ENCODE measurements around the gene CCBE1. TPM values are rescaled to one million over a fixed set of nuclear protein-coding genes. Genes with fewer than 3 reads are reported as not detected.

The CCBE1 gene
- total and polyA plus RNA-seq, 2 donors: 0.33 to 0.62 TPM

DNA sequence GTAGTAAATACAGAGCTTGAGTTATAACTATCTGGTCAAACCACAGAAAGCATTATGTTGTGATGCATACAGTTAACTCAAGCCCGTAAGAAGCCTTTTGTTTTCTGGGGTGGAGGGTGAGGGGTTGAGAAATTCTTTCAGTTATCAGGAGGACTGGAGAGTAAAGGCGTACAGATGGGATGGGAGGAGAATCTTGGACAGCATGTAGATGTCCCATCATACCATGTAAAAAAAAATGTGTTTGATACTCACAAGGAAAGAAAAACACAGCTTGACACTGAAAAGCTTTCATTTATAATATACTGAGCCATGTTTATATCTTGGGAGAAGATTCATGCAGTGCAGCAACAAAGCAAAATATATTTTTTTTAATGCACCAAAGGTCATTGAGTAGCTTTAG is 12.4 kb downstream of the CCBE1 start:
- WGBS: 94% methylated on average over 2 of the region's 2 CpGs
- Histone ChIP-seq H3K4me1 (ENCODE audit: control insufficient read depth in 2 of 2, insufficient read depth in 2 of 2, low read length in 2 of 2) (peaks cover 19 to 20% of the 10 kb centered on the region in 2 donors), H3K4me3 (ENCODE audit: low read length in 2 of 2) (no peak overlapping the region), H3K27me3 (ENCODE audit: control insufficient read depth in 2 of 2, insufficient read depth in 1 of 2, low read length in 1 of 2) (peaks cover 10 to 38% of the 10 kb centered on the region in 2 donors), H3K27ac (ENCODE audit: low read depth in 1 of 2, low read length in 1 of 2) (no peak overlapping the region), H3K9me3 (ENCODE audit: control insufficient read depth in 2 of 2, insufficient read depth in 1 of 2, low read length in 1 of 2) (no peaks in the 10 kb centered on the region), H3K36me3 (ENCODE audit: control insufficient read depth in 2 of 2, insufficient read depth in 2 of 2, low read length in 1 of 2) (no peaks in the 10 kb centered on the region)
- DNase-seq (ENCODE audit: low read depth in 6 of 9, low spot score in 9 of 9): no peak

DNA sequence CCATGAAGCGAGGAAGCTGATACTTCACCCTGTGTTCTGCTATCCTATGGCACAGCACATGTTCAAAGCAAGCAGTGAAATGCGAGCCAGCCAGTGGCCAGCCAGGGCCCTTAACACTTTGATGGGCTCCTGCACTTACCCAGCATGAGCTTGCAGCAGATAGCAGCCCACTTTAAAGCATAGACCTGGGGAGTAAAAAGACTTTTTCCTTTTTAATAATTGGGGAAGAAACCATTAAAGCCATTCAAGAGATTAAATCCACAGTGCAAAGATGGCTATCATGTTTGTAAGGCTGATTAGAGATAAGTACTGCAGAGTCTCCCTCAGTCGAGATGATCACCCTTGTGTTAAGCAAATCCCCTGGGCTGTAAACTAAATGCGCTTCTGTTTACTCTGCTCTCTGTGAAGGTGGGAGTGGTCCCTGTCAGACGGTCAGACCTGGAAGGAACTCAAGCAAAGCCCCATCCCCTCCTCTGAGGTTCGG is 15.7 kb downstream of the CCBE1 start:
- Histone ChIP-seq H3K36me3 (ENCODE audit: control insufficient read depth in 2 of 2, insufficient read depth in 2 of 2, low read length in 1 of 2) (no peaks in the 10 kb centered on the region), H3K4me1 (ENCODE audit: control insufficient read depth in 2 of 2, insufficient read depth in 2 of 2, low read length in 2 of 2) (peaks cover 8 to 13% of the 10 kb centered on the region in 2 donors), H3K27me3 (ENCODE audit: control insufficient read depth in 2 of 2, insufficient read depth in 1 of 2, low read length in 1 of 2) (peaks cover 6 to 35% of the 10 kb centered on the region in 2 donors), H3K4me3 (ENCODE audit: low read length in 2 of 2) (no peak overlapping the region), H3K27ac (ENCODE audit: low read depth in 1 of 2, low read length in 1 of 2) (no peak overlapping the region), H3K9me3 (ENCODE audit: control insufficient read depth in 2 of 2, insufficient read depth in 1 of 2, low read length in 1 of 2) (no peaks in the 10 kb centered on the region)
- 42% methylated on average over 6 of the region's 6 CpGs for WGBS
- no peak for DNase-seq (ENCODE audit: low read depth in 6 of 9, low spot score in 9 of 9)

DNA sequence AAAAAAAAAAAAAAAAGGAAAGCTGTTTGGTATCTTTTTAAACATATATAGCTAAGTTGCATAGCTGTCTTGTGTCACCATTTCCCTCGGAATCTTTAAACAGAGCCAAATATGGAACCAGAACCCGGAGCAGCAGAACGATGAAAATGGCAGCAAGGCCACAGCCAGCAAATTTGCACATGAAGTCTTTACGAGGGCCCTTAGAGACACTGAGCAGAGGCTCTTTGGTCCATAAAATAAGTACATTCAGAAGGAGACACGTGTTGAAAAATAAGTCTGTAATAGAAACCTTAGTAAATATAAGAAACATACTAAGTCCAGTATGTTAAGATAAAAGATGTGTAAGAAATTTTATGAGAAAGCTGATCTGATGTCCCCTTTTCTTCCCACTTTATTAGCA is 16.2 kb downstream of the CCBE1 start:
- 82% methylated on average over 5 of the region's 5 CpGs for WGBS
- no peak overlapping the region for H3K27ac ChIP-seq (ENCODE audit: low read depth in 1 of 2, low read length in 1 of 2)

GRCh38 chr18:59675346-59675745 is 21.9 kb downstream of the CCBE1 start:
- no peaks in the 10 kb centered on the region for H3K9me3 ChIP-seq (ENCODE audit: control insufficient read depth in 2 of 2, insufficient read depth in 1 of 2, low read length in 1 of 2)
- no peak overlapping the region for H3K27ac ChIP-seq (ENCODE audit: low read depth in 1 of 2, low read length in 1 of 2)
- WGBS: 49% methylated on average over 2 of the region's 2 CpGs
- peaks cover 0 to 4% of the 10 kb centered on the region in 2 donors for H3K27me3 ChIP-seq (ENCODE audit: control insufficient read depth in 2 of 2, insufficient read depth in 1 of 2, low read length in 1 of 2)
- no peak for DNase-seq (ENCODE audit: low read depth in 6 of 9, low spot score in 9 of 9)
- H3K4me1 ChIP-seq (ENCODE audit: control insufficient read depth in 2 of 2, insufficient read depth in 2 of 2, low read length in 2 of 2): no peaks in the 10 kb centered on the region
- no peaks in the 10 kb centered on the region for H3K36me3 ChIP-seq (ENCODE audit: control insufficient read depth in 2 of 2, insufficient read depth in 2 of 2, low read length in 1 of 2)
- H3K4me3 ChIP-seq (ENCODE audit: low read length in 2 of 2): no peak overlapping the region

More for the DNA sequence above, 16.2 kb downstream of the CCBE1 start:
- H3K9me3 ChIP-seq (ENCODE audit: control insufficient read depth in 2 of 2, insufficient read depth in 1 of 2, low read length in 1 of 2): no peaks in the 10 kb centered on the region
- peaks cover 3 to 9% of the 10 kb centered on the region in 2 donors for H3K4me1 ChIP-seq (ENCODE audit: control insufficient read depth in 2 of 2, insufficient read depth in 2 of 2, low read length in 2 of 2)
- H3K4me3 ChIP-seq (ENCODE audit: low read length in 2 of 2): no peak overlapping the region
- peaks cover 6 to 35% of the 10 kb centered on the region in 2 donors for H3K27me3 ChIP-seq (ENCODE audit: control insufficient read depth in 2 of 2, insufficient read depth in 1 of 2, low read length in 1 of 2)
- no peak for DNase-seq (ENCODE audit: low read depth in 6 of 9, low spot score in 9 of 9)
- H3K36me3 ChIP-seq (ENCODE audit: control insufficient read depth in 2 of 2, insufficient read depth in 2 of 2, low read length in 1 of 2): no peaks in the 10 kb centered on the region

GRCh38 chr18:59674903-59675270 is 22.3 kb downstream of the CCBE1 start:
- DNase-seq (ENCODE audit: low read depth in 6 of 9, low spot score in 9 of 9): no peak
- no peak overlapping the region for H3K27ac ChIP-seq (ENCODE audit: low read depth in 1 of 2, low read length in 1 of 2)
- no peaks in the 10 kb centered on the region for H3K4me1 ChIP-seq (ENCODE audit: control insufficient read depth in 2 of 2, insufficient read depth in 2 of 2, low read length in 2 of 2)
- WGBS: 91% methylated on average over 1 of the region's 1 CpG
- H3K36me3 ChIP-seq (ENCODE audit: control insufficient read depth in 2 of 2, insufficient read depth in 2 of 2, low read length in 1 of 2): no peaks in the 10 kb centered on the region
- H3K27me3 ChIP-seq (ENCODE audit: control insufficient read depth in 2 of 2, insufficient read depth in 1 of 2, low read length in 1 of 2): peaks cover 0 to 4% of the 10 kb centered on the region in 2 donors
- no peaks in the 10 kb centered on the region for H3K9me3 ChIP-seq (ENCODE audit: control insufficient read depth in 2 of 2, insufficient read depth in 1 of 2, low read length in 1 of 2)
- no peak overlapping the region for H3K4me3 ChIP-seq (ENCODE audit: low read length in 2 of 2)

DNA sequence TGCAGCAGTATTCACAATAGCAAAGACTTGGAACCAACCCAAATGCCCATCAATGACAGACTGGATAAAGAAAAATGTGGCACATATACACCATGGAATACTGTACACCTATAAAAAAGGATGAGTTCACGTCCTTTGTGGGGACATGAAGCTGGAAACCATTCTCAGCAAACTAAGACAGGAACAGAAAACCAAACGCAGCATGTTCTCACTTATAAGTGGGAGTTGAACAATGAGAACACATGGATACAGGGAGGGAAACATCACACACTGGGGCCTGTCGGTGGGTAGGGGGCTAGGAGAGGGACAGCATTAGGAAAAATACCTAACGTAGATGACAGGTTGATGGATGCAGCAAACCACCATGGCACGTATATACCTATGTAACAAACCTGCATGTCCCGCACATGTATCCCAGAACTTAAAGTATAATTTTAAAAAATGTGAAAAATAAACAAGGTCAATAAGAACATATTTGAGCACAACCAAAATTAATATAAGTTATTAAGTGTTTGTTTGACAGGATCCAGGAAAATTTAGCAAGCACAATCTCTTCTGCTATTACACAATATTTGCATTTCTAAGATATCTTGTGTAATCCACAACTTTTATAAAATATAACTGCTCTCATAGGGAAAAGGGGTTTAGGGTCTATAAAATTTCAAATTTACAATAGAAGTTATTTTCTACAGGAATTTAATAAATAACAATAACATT is 22.9 kb downstream of the CCBE1 start:
- Histone ChIP-seq H3K9me3 (ENCODE audit: control insufficient read depth in 2 of 2, insufficient read depth in 1 of 2, low read length in 1 of 2) (no peaks in the 10 kb centered on the region), H3K4me1 (ENCODE audit: control insufficient read depth in 2 of 2, insufficient read depth in 2 of 2, low read length in 2 of 2) (no peaks in the 10 kb centered on the region), H3K36me3 (ENCODE audit: control insufficient read depth in 2 of 2, insufficient read depth in 2 of 2, low read length in 1 of 2) (no peaks in the 10 kb centered on the region), H3K27me3 (ENCODE audit: control insufficient read depth in 2 of 2, insufficient read depth in 1 of 2, low read length in 1 of 2) (peaks cover 0 to 4% of the 10 kb centered on the region in 2 donors), H3K27ac (ENCODE audit: low read depth in 1 of 2, low read length in 1 of 2) (no peak overlapping the region), H3K4me3 (ENCODE audit: low read length in 2 of 2) (no peak overlapping the region)
- WGBS: 92% methylated on average over 6 of the region's 6 CpGs
- no peak for DNase-seq (ENCODE audit: low read depth in 6 of 9, low spot score in 9 of 9)

- Histone ChIP-seq H3K27me3 (ENCODE audit: control insufficient read depth in 2 of 2, insufficient read depth in 1 of 2, low read length in 1 of 2) (peaks cover 0 to 4% of the 10 kb centered on the region in 2 donors), H3K4me1 (ENCODE audit: control insufficient read depth in 2 of 2, insufficient read depth in 2 of 2, low read length in 2 of 2) (no peaks in the 10 kb centered on the region), H3K36me3 (ENCODE audit: control insufficient read depth in 2 of 2, insufficient read depth in 2 of 2, low read length in 1 of 2) (no peaks in the 10 kb centered on the region), H3K9me3 (ENCODE audit: control insufficient read depth in 2 of 2, insufficient read depth in 1 of 2, low read length in 1 of 2) (no peaks in the 10 kb centered on the region), H3K4me3 (ENCODE audit: low read length in 2 of 2) (no peak overlapping the region), H3K27ac (ENCODE audit: low read depth in 1 of 2, low read length in 1 of 2) (no peak overlapping the region)
- no peak for DNase-seq (ENCODE audit: low read depth in 6 of 9, low spot score in 9 of 9)
- 97% methylated on average over 1 of the region's 1 CpG for WGBS
Observed at GRCh38 chr18:59672235-59672711, 24.9 kb downstream of the CCBE1 start.

DNA sequence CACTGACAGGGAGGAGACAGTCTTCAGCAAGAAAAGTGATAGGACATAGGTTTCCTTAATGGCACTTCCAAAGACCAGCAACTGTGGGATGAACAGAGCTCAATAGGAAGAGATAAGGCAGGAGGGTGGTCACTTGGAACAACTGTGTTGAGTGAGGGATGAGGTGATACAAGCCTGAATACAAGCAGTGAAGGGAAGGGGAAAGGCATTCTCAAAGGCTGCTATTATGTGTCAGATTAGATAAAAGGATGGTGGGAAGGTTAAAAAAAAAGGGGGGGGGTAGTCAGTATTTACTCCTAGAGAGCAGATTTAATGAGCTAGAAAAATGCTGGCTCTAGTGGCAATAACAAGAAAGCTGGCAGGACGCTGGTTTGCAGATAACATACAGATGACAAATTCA is 25.7 kb downstream of the CCBE1 start:
- Histone ChIP-seq H3K4me1 (ENCODE audit: control insufficient read depth in 2 of 2, insufficient read depth in 2 of 2, low read length in 2 of 2) (no peaks in the 10 kb centered on the region), H3K4me3 (ENCODE audit: low read length in 2 of 2) (no peak overlapping the region), H3K27ac (ENCODE audit: low read depth in 1 of 2, low read length in 1 of 2) (no peak overlapping the region), H3K9me3 (ENCODE audit: control insufficient read depth in 2 of 2, insufficient read depth in 1 of 2, low read length in 1 of 2) (no peaks in the 10 kb centered on the region), H3K27me3 (ENCODE audit: control insufficient read depth in 2 of 2, insufficient read depth in 1 of 2, low read length in 1 of 2) (peaks cover 0 to 4% of the 10 kb centered on the region in 2 donors), H3K36me3 (ENCODE audit: control insufficient read depth in 2 of 2, insufficient read depth in 2 of 2, low read length in 1 of 2) (no peaks in the 10 kb centered on the region)
- no peak for DNase-seq (ENCODE audit: low read depth in 6 of 9, low spot score in 9 of 9)
- WGBS: 94% methylated on average over 1 of the region's 1 CpG

- no peaks in the 10 kb centered on the region for H3K4me1 ChIP-seq (ENCODE audit: control insufficient read depth in 2 of 2, insufficient read depth in 2 of 2, low read length in 2 of 2)
- H3K27ac ChIP-seq (ENCODE audit: low read depth in 1 of 2, low read length in 1 of 2): no peak overlapping the region
- no peaks in the 10 kb centered on the region for H3K36me3 ChIP-seq (ENCODE audit: control insufficient read depth in 2 of 2, insufficient read depth in 2 of 2, low read length in 1 of 2)
- H3K27me3 ChIP-seq (ENCODE audit: control insufficient read depth in 2 of 2, insufficient read depth in 1 of 2, low read length in 1 of 2): peaks cover 0 to 4% of the 10 kb centered on the region in 2 donors
- WGBS: 94% methylated on average over 6 of the region's 6 CpGs
- no peaks in the 10 kb centered on the region for H3K9me3 ChIP-seq (ENCODE audit: control insufficient read depth in 2 of 2, insufficient read depth in 1 of 2, low read length in 1 of 2)
- no peak for DNase-seq (ENCODE audit: low read depth in 6 of 9, low spot score in 9 of 9)
- H3K4me3 ChIP-seq (ENCODE audit: low read length in 2 of 2): no peak overlapping the region
Observed at GRCh38 chr18:59669872-59670657, 27.2 kb downstream of the CCBE1 start.
